ENCODE results near the gene KIAA0825.

- TF ChIP-seq EZH2 (IDR thresholded peaks at IDR 0.05; ENCODE audit: borderline replicate concordance, insufficient read depth, low read length, poor library complexity, severe bottlenecking) (no peak), CTCF (IDR thresholded peaks at IDR 0.05; ENCODE audit: poor library complexity, severe bottlenecking) (no peak), REST (IDR thresholded peaks at IDR 0.05; ENCODE audit: borderline replicate concordance) (no peak)
Measured at GRCh38 chr5:94168151-94168550, 450.3 kb downstream of the KIAA0825 start.
